Camera-type eye (tissue), 1 donor: ENCODE results near the gene MPI. TPM values are rescaled to one million over a fixed set of nuclear protein-coding genes. Genes with fewer than 3 reads are reported as not detected.

Experiments used
- total RNA-seq: library from RNA; depleted of rRNA; stranded (reverse); fragments of >200 nt; gene quantifications from one replicate; pipeline ENCODE4 v1.2.3, GENCODE V29; 2014

MPI gene, protein sequence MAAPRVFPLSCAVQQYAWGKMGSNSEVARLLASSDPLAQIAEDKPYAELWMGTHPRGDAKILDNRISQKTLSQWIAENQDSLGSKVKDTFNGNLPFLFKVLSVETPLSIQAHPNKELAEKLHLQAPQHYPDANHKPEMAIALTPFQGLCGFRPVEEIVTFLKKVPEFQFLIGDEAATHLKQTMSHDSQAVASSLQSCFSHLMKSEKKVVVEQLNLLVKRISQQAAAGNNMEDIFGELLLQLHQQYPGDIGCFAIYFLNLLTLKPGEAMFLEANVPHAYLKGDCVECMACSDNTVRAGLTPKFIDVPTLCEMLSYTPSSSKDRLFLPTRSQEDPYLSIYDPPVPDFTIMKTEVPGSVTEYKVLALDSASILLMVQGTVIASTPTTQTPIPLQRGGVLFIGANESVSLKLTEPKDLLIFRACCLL
- 106 TPM for total RNA-seq

DNA sequence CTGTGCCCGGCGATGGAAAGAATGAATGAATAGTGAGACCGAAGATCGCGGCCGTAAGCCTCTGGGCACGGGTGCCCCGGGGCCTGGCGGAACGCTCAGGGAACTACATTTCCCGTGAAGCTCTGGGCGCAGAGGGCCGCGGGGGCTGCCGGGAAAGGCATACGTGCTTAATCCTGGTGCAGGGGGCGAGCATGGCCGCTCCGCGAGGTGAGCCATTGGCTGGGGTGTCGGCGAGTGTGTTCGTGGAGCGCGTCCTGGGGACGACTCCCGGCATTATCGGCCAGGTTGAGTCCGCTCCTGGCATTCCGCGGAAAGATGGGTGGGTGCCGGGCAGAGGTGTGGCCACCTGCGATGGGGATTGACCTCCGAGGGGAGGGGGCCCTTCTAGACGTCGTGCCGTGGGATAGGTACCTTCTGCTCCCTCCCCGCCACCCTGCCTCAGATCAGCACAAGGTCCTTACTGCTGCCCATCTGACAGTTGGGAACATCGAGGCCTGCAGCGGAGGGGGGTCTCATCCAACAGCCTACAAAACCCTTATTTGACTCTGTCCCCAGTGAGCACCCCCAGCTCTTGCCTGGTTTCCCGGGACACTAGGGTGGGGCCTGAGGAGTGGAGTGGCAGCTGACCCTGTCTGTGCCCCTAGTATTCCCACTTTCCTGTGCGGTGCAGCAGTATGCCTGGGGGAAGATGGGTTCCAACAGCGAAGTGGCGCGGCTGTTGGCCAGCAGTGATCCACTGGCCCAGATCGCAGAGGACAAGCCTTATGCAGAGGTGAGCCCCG is at the start of gene MPI:
Gene MPI, plus strand, starts transcription at position 160 of the 782 bp plus-strand sequence. Its CDS starts 32 bp downstream, at position 192.

DNA sequence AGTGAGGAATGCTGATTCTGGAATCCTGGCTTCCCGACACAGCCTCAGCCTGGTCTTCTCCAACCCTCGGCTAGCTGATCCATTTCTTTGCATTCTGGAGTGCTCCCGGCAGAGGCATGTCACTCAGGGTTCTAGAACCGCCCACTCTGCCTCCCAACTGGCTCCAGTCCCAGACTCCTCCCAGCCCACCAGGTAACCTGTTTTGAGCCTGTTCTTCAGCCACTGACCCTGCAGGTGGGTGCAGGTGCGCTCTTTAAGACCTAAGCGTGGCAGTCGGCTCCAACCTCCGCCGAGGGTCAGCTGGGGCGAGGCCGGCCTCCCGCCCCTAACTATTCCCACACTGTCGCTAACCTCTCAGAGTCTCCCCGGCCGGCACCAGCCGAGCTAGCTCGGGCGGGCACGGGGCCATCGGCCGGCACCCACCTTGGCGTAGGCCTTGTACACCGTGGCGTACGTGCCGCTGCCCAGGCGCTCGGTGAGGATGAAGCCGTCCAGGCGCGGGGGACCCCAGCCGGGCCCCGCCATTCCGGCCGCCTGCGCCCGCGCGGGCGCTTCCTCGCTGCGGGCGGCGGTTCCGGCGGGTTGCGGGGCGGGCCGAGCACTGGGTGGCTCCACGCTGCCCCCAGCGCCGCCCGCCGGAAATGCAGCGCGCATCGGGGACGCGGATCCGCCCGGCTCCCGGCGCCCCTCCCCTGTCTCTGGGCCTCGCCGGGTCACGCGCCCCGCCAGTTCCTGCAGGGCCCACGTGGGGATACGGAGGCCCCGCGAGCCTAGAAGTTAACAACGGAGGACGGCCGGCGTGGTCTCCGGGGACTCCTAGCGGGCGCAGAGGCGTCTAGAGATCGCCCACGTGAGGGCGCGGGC is 47.0 kb upstream of the MPI start, which contains the start of gene ULK3:
Gene ULK3, minus strand, starts transcription at position 576 of the 864 bp plus-strand sequence. Its CDS starts 51 bp downstream, at position 525.

DNA sequence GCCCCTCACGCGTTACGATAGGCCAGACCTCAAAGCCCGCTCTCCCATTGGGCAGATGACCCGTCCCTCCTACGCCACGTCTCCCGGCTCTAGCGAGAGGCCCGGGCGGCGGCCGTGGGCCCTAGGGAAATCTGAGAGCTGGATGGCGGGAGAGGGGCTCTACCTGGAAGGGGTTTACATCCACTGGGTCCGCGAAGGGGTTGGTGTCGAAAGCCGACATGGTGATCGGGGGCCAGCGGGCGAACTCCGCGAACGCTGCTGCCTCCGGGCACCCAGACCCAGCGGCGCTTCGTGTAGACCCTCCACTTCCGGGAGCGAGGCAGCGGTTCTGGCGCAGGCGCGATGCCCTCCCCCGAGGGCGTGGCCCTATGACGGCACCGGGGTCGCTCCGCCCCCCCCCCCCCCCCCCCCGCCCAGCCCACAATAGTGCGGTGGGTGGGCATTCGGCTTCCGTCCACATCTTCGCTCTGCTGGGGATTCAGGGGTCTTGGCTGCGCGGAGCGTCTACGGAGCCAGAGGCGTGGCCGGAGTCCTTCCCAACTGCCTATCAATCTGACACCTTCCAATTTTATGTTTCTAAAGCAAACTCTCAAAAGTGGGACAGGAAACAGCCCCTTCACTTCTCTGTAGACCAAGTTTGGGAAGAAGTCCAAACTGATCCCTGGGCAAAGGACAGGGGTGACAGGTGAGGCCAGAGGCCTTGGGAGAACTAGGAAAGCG is 16.6 kb upstream of the MPI start, which contains the start of gene SCAMP2:
Gene SCAMP2, minus strand, starts transcription at position 330 of the 720 bp plus-strand sequence. Its CDS starts 110 bp downstream, at position 220.

DNA sequence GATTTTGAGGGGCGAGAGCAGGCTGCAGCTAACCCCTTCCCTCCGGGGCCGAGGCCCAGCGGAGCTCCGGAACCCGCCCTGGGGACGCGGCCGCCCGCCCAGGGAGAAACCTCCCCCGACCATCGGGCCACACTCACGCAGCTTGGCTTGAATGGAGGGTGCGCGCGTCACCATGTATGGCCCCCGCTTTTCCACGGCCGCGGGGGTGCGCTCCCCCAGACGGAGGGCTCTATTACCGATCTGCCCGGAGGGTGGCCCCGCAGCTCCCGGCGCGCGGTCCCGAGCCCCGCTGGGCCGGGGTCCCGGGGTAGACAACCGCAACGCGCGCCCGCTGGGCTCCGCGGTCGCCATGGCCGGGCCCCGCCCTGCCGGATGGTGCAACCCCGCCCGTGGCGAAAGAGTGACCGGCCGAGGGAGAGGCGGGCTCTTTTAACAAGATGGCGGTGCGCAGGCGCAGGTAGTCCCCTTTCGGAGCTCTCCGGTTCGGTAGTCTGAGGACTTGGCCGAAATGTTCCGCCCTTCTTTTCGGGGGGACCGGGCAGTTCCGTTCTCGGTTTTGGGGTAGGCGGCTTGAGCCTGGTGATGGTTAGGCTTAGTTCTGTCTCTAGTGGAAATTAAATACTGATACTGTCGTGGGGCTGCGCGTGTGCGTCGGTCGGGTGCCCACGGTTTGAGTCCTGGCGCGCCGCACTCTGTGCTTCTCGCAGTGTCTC is 16.8 kb downstream of the MPI start, which contains the start of gene FAM219B:
Gene FAM219B, minus strand, starts transcription at position 402 of the 713 bp plus-strand sequence. Its CDS starts 51 bp downstream, at position 351.

DNA sequence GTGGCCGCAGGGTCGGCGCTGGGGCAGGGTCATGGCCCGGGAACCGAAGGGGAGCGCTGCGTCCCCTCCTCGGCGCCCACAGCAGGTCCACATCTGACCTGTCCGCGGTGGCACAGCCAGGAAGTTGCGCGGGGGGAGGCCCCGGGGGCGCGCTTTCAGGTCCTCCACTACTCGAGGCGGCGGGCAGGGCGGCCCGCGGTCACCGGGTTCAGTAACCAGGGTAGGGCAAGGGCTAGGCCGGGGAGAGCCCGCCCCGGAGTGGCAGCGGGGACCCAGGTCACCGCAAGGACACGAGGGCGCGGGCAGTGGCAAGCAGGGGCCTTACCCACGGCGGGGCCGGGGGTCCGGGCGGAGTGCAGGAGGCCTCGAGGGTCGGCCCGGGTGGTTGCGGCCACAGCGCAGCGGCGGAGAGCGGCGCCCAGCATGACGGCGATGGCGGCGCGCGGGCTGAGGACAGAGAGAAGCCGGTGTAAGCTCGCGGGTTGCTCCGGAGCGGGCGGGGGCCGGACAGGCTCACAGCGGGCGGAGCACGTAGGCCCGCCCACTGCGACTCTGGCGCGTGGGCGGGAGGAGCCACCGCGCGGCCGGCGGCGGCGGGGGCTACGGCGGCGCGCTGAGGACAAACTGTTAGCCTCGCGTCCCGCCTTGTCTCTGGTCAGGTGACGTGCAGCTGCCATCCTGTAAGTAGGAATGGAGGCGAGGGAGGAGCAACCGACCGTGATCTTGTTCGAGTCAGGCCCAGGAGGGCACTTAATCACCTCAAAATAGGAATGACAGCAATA is 47.9 kb downstream of the MPI start, which contains the start of gene COX5A:
Gene COX5A, minus strand, starts transcription at position 484 of the 782 bp plus-strand sequence. Its CDS starts 59 bp downstream, at position 425.

Other genes with a start within 250 kb of the MPI start
- gene EDC3, start 194.0 kb upstream of the MPI start, total RNA-seq, result 27.1 TPM
- gene CYP1A1, start 164.5 kb upstream of the MPI start, total RNA-seq, result 0.55 TPM
- gene CYP1A2, start 141.2 kb upstream of the MPI start, total RNA-seq, result not detected
- gene CSK, start 108.0 kb upstream of the MPI start, total RNA-seq, result 39.9 TPM
- 3.0 TPM for gene LMAN1L, start 77.2 kb upstream of the MPI start, total RNA-seq
- 42.8 TPM for gene CPLX3, start 63.4 kb upstream of the MPI start, total RNA-seq
- gene ULK3, start 46.9 kb upstream of the MPI start, total RNA-seq, result 72.3 TPM
- 30.4 TPM for gene SCAMP2, start 16.7 kb upstream of the MPI start, total RNA-seq
- 75.3 TPM for gene FAM219B, start 16.8 kb downstream of the MPI start, total RNA-seq
- gene COX5A, start 48.0 kb downstream of the MPI start, total RNA-seq, result 56.7 TPM
- gene RPP25, start 66.7 kb downstream of the MPI start, total RNA-seq, result 4.2 TPM
- gene SCAMP5, start 105.5 kb downstream of the MPI start, total RNA-seq, result 34.9 TPM
- gene PPCDC, start 133.5 kb downstream of the MPI start, total RNA-seq, result 23.6 TPM